DMS79 (cell line): Measurements from ENCODE around the gene KCNJ16.

Experiments
- DNase-seq: peaks from one replicate; lab custom pipeline; 2025; lab: John Stamatoyannopoulos, UW

Gene KCNJ16

GRCh38 chr17:70070305-70071027 lies 4.6 kb upstream of the KCNJ16 start:
- DNase-seq = no peak

GRCh38 chr17:70071127-70071526 lies 3.9 kb upstream of the KCNJ16 start:
- DNase-seq = no peak

- DNase-seq = no peak
Observed at GRCh38 chr17:70071620-70072019, 3.4 kb upstream of the KCNJ16 start.

GRCh38 chr17:70072546-70073309 lies 2.3 kb upstream of the KCNJ16 start:
- no peak for DNase-seq

- DNase-seq = no peak
Observed at GRCh38 chr17:70073310-70073709, 1.7 kb upstream of the KCNJ16 start.

- DNase-seq = no peak
Observed at GRCh38 chr17:70073799-70074198, 1.2 kb upstream of the KCNJ16 start.

- no peak for DNase-seq
Observed at GRCh38 chr17:70074236-70074830, 692 bp upstream of the KCNJ16 start.

GRCh38 chr17:70076189-70076588 lies 1.2 kb downstream of the KCNJ16 start:
- no peak for DNase-seq

- DNase-seq = no peak
Observed at GRCh38 chr17:70076831-70077230, 1.8 kb downstream of the KCNJ16 start.

- DNase-seq = no peak
Observed at GRCh38 chr17:70078549-70078948, 3.5 kb downstream of the KCNJ16 start.

GRCh38 chr17:70078994-70079531 lies 4.0 kb downstream of the KCNJ16 start:
- DNase-seq = no peak

GRCh38 chr17:70080541-70081347 lies 5.7 kb downstream of the KCNJ16 start:
- DNase-seq = no peak

GRCh38 chr17:70081885-70082284 lies 6.9 kb downstream of the KCNJ16 start:
- no peak for DNase-seq

- DNase-seq = no peak
Observed at GRCh38 chr17:70084476-70084875, 9.5 kb downstream of the KCNJ16 start.

GRCh38 chr17:70086516-70086915 lies 11.5 kb downstream of the KCNJ16 start:
- no peak for DNase-seq

- DNase-seq = no peak
Observed at GRCh38 chr17:70089513-70090148, 14.6 kb downstream of the KCNJ16 start.

GRCh38 chr17:70091005-70091568 lies 16.1 kb downstream of the KCNJ16 start:
- DNase-seq = no peak

- no peak for DNase-seq
Observed at GRCh38 chr17:70091696-70092095, 16.7 kb downstream of the KCNJ16 start.

- DNase-seq = no peak
Observed at GRCh38 chr17:70093163-70093562, 18.1 kb downstream of the KCNJ16 start.

- no peak for DNase-seq
Observed at GRCh38 chr17:70095455-70095854, 20.4 kb downstream of the KCNJ16 start.

GRCh38 chr17:70096861-70097260 lies 21.8 kb downstream of the KCNJ16 start:
- no peak for DNase-seq
